Activated CD4-positive, alpha-beta T cell treated with anti-CD3 and anti-CD28 coated beads, Interleukin-2, Interleukin-4, amounts not matched to agents 100 ng/mL and 50 ng/mL, durations not matched to agents 16 hours and 8 hours (primary cell): ENCODE measurements around the gene TRAF5.
A peak's percentile ranks its signal among the peaks of the same experiment; 100 is the strongest.
"Not testable (repeated sequence)": the region's sequence is repeated elsewhere in the genome, so short reads cannot be mapped to it uniquely, and the experiment has no call there.

Experiments used
- DNase-seq: peaks from one replicate; pipeline ENCODE4 v3.0.0-alpha.2; 2020; ENCODE audit warnings: low spot score

TRAF5 gene

GRCh38 chr1:211347077-211347844 is 20.6 kb downstream of the TRAF5 start:
- DNase-seq: no peak

DNA sequence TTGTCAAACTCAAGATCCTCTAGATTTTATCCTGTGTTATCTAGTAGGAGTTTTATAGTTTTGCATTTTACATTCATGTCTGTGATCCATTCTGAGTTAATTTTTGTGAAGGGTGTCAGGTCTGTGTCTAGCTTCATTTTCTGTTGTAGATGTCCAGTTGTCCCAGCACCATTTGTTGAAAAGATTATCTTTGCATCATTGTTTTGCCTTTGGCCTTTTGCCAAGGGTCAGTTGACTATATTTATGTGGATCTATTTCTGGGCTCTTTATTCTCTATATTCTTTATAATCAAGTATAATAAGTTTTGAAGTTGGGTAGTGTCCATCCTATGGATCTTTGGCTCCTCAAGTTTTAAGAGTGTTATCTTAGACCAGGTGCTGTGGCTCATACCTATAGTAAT is 21.9 kb downstream of the TRAF5 start:
- no peak for DNase-seq

- no peak for DNase-seq
Measured at GRCh38 chr1:211349741-211350140, 23.1 kb downstream of the TRAF5 start.

GRCh38 chr1:211352055-211352454 is 25.4 kb downstream of the TRAF5 start:
- not testable (repeated sequence) for DNase-seq

DNA sequence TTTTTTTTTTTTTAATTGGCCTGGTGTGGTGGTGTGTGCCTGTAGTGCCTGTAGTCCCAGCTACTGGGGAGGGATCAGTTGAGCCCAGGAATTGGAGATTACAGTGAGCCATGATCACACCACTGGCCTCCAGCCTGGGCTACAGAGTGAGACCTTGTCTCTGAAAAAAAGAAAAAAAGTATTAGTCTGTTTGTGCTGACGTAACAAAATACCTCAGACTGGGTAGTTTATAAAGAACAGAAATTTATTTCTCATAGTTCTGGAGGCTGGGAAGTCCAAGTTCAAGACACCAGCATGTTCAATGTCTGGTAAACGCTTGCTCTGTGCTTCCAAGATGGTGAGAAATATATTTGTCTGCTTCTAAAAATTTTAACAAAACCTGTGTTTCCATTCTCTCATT is 25.8 kb downstream of the TRAF5 start:
- DNase-seq: no peak

- DNase-seq: peak; percentile 63
Measured at GRCh38 chr1:211352985-211353515, 26.4 kb downstream of the TRAF5 start.

GRCh38 chr1:211353562-211354212 is 27.1 kb downstream of the TRAF5 start:
- DNase-seq: no peak

GRCh38 chr1:211355873-211356272 is 29.2 kb downstream of the TRAF5 start:
- DNase-seq: no peak

DNA sequence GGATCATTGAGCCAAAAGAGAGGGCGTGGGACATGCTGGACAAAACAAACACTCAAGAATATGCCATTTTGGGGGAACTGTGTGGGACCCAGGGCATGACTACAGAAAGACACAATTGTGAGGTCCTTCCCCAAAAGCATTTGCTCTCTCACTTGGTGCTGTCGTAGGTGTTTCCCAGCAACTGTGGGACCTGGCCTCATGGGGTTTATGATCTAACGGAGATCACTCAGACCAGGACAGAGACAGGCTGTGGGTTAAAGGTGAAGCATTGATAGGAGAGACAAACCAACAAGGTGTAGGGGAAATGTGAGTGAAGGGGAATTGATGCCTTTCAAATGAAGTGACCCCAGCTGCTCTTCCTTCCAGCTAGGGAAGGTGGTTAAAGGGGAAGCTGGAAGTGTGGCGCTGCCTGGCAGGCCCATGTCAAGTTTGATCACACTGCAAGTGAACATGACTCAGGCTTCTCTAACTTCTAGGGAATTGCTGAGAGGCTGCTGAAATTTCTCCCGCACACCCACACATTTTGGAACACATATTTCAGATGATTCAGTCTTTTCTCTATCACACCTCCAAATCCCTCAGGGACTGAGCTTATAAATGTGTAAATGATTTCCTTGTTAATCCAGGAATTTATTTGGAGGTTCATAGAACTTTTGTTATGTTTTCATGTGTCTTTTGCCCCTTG is 30.2 kb downstream of the TRAF5 start:
- no peak for DNase-seq

DNA sequence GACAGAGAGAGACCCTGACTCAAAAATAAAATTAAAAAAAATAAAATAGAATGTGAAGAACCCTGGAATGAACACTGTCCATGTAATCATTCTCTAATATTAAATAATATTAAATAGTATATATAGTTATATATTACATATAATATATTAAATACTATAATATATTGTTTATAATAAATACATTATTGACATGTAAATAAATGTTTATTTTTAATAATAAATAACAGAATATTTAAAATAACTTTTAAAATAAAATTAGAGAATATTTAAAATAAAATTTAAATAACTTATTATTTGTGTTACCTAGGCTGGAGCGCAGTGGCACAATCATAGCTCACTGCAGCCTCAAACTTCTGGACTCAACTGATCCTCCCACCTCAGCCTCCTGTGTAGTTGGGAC is 32.1 kb downstream of the TRAF5 start:
- no peak for DNase-seq

- no peak for DNase-seq
Measured at GRCh38 chr1:211359876-211360275, 33.2 kb downstream of the TRAF5 start.

- no peak for DNase-seq
Measured at GRCh38 chr1:211361202-211361601, 34.6 kb downstream of the TRAF5 start.

DNA sequence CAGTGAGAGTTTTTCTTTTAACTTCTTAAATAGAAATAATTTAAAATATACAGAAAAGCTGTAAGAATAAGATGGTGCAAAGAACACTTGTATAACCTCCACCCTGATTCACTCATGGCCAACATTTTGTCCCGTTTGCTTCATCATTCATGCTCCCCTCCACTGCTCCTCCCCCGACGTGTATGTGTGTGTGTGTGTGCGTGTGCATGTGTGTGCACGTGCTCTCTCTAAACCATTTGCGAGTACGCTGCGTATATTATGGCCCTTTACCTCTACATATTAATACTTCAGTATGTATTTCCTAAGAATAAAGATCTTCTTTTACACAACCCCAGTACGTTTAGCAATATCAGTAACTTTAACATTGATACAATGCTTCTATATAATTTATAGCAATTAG is 43.0 kb downstream of the TRAF5 start:
- DNase-seq: no peak

GRCh38 chr1:211370669-211371068 is 44.0 kb downstream of the TRAF5 start:
- DNase-seq: no peak

DNA sequence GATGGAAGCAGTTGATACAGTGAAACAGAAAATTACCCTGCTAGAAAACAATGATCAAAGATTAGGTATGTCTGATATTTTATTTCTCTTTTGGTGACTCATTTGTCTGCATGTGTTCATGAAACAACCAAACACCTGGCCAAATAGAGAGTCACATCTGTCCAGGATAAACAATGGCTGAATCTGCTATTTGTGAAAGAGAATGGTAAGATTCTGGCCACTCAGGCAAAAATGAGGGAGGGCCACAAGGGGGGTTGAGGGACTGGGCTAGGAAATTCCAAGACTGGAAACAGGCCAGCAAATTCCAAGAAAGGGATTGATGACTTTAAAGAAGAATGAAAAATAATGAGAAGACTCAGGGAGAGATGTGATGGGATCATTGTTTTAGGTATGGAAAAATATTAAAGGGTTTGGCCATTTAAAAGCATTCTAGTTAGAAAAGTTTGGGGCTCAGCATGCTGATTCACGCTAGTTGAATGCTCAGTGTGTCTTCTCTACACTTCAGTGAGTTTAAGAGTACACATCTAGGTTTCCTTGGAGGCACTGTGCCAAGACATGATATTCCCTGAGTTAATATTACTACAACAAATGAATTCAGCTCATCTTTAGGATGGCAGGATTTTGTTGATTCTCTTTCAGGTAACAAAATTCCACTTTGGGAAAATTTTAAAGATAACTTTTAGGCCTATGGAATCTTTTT is 44.9 kb downstream of the TRAF5 start:
- DNase-seq: no peak

DNA sequence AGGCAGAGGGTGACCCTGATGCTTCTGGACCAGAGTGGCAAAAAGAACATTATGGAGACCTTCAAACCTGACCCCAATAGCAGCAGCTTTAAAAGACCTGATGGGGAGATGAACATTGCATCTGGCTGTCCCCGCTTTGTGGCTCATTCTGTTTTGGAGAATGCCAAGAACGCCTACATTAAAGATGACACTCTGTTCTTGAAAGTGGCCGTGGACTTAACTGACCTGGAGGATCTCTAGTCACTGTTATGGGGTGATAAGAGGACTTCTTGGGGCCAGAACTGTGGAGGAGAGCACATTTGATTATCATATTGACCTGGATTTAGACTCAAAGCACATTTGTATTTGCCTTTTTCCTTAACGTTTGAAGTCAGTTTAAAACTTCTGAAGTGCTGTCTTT is 45.8 kb downstream of the TRAF5 start:
- DNase-seq: no peak

DNA sequence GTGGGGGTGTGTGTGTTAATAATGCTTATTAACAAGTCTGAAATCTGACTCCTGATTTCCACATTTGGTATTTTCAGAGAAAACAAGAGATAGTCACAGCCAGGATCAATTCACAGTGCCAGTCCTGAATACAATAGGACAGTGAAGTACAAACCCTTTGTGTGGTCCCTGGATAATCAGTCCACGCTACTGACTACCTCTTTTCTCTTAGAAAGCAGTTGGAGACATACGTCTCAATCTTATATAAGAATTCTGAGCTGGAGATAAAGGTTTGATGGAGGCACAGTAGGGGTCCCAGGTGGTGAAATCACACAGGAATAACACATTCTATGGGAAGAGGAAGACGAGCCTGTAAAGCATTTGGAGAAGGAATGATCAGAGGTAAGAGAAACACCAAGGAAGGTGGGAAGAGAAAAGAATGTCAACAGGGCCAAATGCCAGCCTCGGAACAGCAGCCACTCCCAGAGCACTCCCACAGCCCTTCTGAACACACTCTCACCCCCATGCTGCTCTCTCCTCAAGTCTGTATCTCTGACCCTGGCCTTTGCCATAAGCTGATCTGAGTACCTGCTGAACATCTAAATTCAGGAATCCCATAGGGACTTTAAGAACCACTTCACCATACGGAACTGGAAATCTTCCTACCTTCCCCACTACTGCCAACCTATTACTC is 48.6 kb downstream of the TRAF5 start:
- DNase-seq: no peak

- DNase-seq: no peak
Measured at GRCh38 chr1:211375949-211376348, 49.3 kb downstream of the TRAF5 start.

DNA sequence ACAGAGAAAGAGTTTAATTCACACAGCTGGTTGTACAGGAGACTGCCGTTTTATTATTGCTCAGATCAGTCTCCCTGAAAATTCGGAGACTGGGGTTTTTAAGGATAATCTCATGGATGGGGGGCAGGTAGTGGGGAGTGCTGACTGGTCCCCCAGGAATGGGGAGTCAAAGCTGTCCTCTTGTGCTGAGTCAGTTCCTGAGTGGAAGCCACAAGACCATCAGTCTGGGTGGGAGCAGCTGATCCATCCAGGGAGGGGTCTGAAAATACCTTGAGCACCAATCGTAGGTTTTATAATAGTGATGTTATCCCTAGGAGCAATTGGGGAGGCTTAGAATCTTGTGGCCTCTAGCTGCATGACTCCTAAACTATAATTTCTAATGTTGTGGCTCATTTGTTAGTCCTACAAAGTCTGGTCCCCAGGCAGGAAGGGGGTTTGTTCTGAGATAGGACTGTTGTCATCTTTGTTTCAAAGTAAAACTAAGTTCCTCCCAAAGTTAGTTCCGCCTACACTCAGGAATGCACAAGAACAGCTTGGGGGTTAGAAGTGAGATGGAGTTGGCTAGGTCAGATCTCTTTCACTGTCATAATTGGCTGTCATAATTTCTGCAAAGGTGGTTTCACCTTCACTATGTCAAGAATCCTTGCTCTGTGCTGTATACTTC is 50.3 kb downstream of the TRAF5 start:
- no peak for DNase-seq

- DNase-seq: no peak
Measured at GRCh38 chr1:211377539-211378450, 51.2 kb downstream of the TRAF5 start.
